ENCODE measurements around the gene KLF13. TPM values are rescaled to one million over a fixed set of nuclear protein-coding genes. Genes with fewer than 3 reads are reported as not detected.

Gene KLF13
- total RNA-seq, 1 donor from 2014 or later, result 26.9 TPM

GRCh38 chr15:31333119-31333518, 6.5 kb downstream of the KLF13 start:
- no peak for TF ChIP-seq CTCF (IDR thresholded peaks at IDR 0.05; ENCODE audit: unreplicated experiment)
- Mint-ChIP-seq H3K4me1 (ENCODE audit: low read depth) (peaks cover 30% of the 10 kb centered on the region), H3K4me3 (ENCODE audit: low read depth) (no peak overlapping the region), H3K36me3 (ENCODE audit: insufficient read depth) (no peaks in the 10 kb centered on the region), H3K9me3 (ENCODE audit: low read depth) (no peaks in the 10 kb centered on the region), H3K27ac (no peak overlapping the region), H3K27me3 (peaks cover 3% of the 10 kb centered on the region)
- DNase-seq (ENCODE audit: low spot score, unreplicated experiment), result no peak

GRCh38 chr15:31333820-31334219, 7.2 kb downstream of the KLF13 start:
- H3K4me1 Mint-ChIP-seq (ENCODE audit: low read depth), result peaks cover 29% of the 10 kb centered on the region
- no peak for TF ChIP-seq CTCF (IDR thresholded peaks at IDR 0.05; ENCODE audit: unreplicated experiment)
- H3K36me3 Mint-ChIP-seq (ENCODE audit: insufficient read depth), result no peaks in the 10 kb centered on the region
- no peak overlapping the region for H3K4me3 Mint-ChIP-seq (ENCODE audit: low read depth)
- H3K9me3 Mint-ChIP-seq (ENCODE audit: low read depth), result no peaks in the 10 kb centered on the region
- no peak for DNase-seq (ENCODE audit: low spot score, unreplicated experiment)
- peaks cover 3% of the 10 kb centered on the region for H3K27me3 Mint-ChIP-seq
- H3K27ac Mint-ChIP-seq, result no peak overlapping the region

- peaks cover 27% of the 10 kb centered on the region for H3K4me1 Mint-ChIP-seq (ENCODE audit: low read depth)
- no peaks in the 10 kb centered on the region for H3K27me3 Mint-ChIP-seq
- no peak overlapping the region for H3K27ac Mint-ChIP-seq
- no peak for DNase-seq (ENCODE audit: low spot score, unreplicated experiment)
- H3K4me3 Mint-ChIP-seq (ENCODE audit: low read depth), result no peak overlapping the region
- H3K36me3 Mint-ChIP-seq (ENCODE audit: insufficient read depth), result no peaks in the 10 kb centered on the region
- TF ChIP-seq CTCF (IDR thresholded peaks at IDR 0.05; ENCODE audit: unreplicated experiment), result no peak
- H3K9me3 Mint-ChIP-seq (ENCODE audit: low read depth), result no peaks in the 10 kb centered on the region
Observed at GRCh38 chr15:31335989-31336592, 9.5 kb downstream of the KLF13 start.

- no peaks in the 10 kb centered on the region for H3K9me3 Mint-ChIP-seq (ENCODE audit: low read depth)
- TF ChIP-seq CTCF (IDR thresholded peaks at IDR 0.05; ENCODE audit: unreplicated experiment), result no peak
- H3K36me3 Mint-ChIP-seq (ENCODE audit: insufficient read depth), result no peaks in the 10 kb centered on the region
- H3K4me3 Mint-ChIP-seq (ENCODE audit: low read depth), result no peak overlapping the region
- no peak for DNase-seq (ENCODE audit: low spot score, unreplicated experiment)
- H3K4me1 Mint-ChIP-seq (ENCODE audit: low read depth), result peaks cover 27% of the 10 kb centered on the region
- no peak overlapping the region for H3K27ac Mint-ChIP-seq
- H3K27me3 Mint-ChIP-seq, result no peaks in the 10 kb centered on the region
Observed at GRCh38 chr15:31336593-31337295, 10.1 kb downstream of the KLF13 start.

- TF ChIP-seq CTCF (IDR thresholded peaks at IDR 0.05; ENCODE audit: unreplicated experiment), result no peak
- H3K27ac Mint-ChIP-seq, result no peak overlapping the region
- no peak overlapping the region for H3K4me3 Mint-ChIP-seq (ENCODE audit: low read depth)
Observed at GRCh38 chr15:31337352-31338031, 10.9 kb downstream of the KLF13 start.

More at GRCh38 chr15:31337352-31338031, 10.9 kb downstream of the KLF13 start:
- DNase-seq (ENCODE audit: low spot score, unreplicated experiment), result no peak
- Mint-ChIP-seq H3K27me3 (no peaks in the 10 kb centered on the region), H3K4me1 (ENCODE audit: low read depth) (peaks cover 20% of the 10 kb centered on the region), H3K9me3 (ENCODE audit: low read depth) (no peaks in the 10 kb centered on the region), H3K36me3 (ENCODE audit: insufficient read depth) (no peaks in the 10 kb centered on the region)

Data from progenitor cell of endocrine pancreas (in vitro differentiated cells).